Gastrocnemius medialis (tissue), 4 donors: ENCODE measurements around the gene HSH2D.

Source experiments
- CTCF ChIP-seq, 5 experiments: fragments of 450-650 bp in 3 of 5; fragments of 200-600 bp in 2 of 5; sonication (generic) in 2 of 5; IDR thresholded peaks in 4 of 5; conservative IDR thresholded peaks in 1 of 5; 1 replicate in 4 of 5; 2 replicates in 1 of 5; pipeline ENCODE4 v1.5.1; 2016 to 2019; ENCODE audit warnings: antibody characterized with exemption in 5 of 5, mild to moderate bottlenecking in 3 of 5, moderate library complexity in 3 of 5
- POLR2A ChIP-seq, 2 donors: fragments of 450-650 bp; IDR thresholded peaks; one replicate each; pipeline ENCODE4 v1.6.1; 2017; ENCODE audit warnings: antibody characterized with exemption in 2 of 2, mild to moderate bottlenecking in 2 of 2, moderate library complexity in 2 of 2

GRCh38 chr19:16167055-16167454 lies 23.6 kb downstream of the HSH2D start:
- TF ChIP-seq POLR2A (IDR thresholded peaks at IDR 0.05): no peak
- no peak for TF ChIP-seq CTCF (IDR thresholded peaks at IDR 0.05 in 4 of 5, conservative IDR thresholded peaks at IDR 0.05 in 1 of 5)
